ENCODE results near the gene CELA3B.
"Not testable (repeated sequence)": the region's sequence is repeated elsewhere in the genome, so short reads cannot be mapped to it uniquely, and the experiment has no call there.

Gene CELA3B

GRCh38 chr1:21955058-21955457 lies 21.8 kb upstream of the CELA3B start:
- H3K4me3 ChIP-seq = no peak overlapping the region
- no peaks in the 10 kb centered on the region for H3K27me3 ChIP-seq (ENCODE audit: low read depth)
- no peak for DNase-seq (ENCODE audit: low spot score in 2 of 2)
- no peaks in the 10 kb centered on the region for H3K4me1 ChIP-seq
- in situ Hi-C loops (cut with MboI; ENCODE audit: low sequenced_read_pairs) = loop anchor here (10.0 kb wide), 1 partner anchor 250 kb away; no protein-coding TSS in a partner anchor
- no peaks in the 10 kb centered on the region for H3K36me3 ChIP-seq (replicated peaks)
- H3K9me3 ChIP-seq = no peaks in the 10 kb centered on the region

- no peaks in the 10 kb centered on the region for H3K36me3 ChIP-seq (replicated peaks)
- DNase-seq (ENCODE audit: low spot score in 2 of 2) = no peak
- H3K4me1 ChIP-seq = no peaks in the 10 kb centered on the region
- H3K4me3 ChIP-seq = no peak overlapping the region
- no peaks in the 10 kb centered on the region for H3K27me3 ChIP-seq (ENCODE audit: low read depth)
- in situ Hi-C loops (cut with MboI; ENCODE audit: low sequenced_read_pairs) = loop anchor here (10.0 kb wide), 1 partner anchor 251 kb away; no protein-coding TSS in a partner anchor
- no peaks in the 10 kb centered on the region for H3K9me3 ChIP-seq
Observed at GRCh38 chr1:21955501-21956281, 21.1 kb upstream of the CELA3B start.

GRCh38 chr1:21956720-21957552 lies 19.9 kb upstream of the CELA3B start:
- Histone ChIP-seq H3K27me3 (ENCODE audit: low read depth) (no peaks in the 10 kb centered on the region), H3K9me3 (no peaks in the 10 kb centered on the region), H3K4me1 (no peaks in the 10 kb centered on the region), H3K36me3 (replicated peaks) (no peaks in the 10 kb centered on the region), H3K4me3 (no peak overlapping the region)
- DNase-seq (ENCODE audit: low spot score in 2 of 2) = no peak
- in situ Hi-C loops (cut with MboI; ENCODE audit: low sequenced_read_pairs) = loop anchor here (10.0 kb wide), 1 partner anchor 252 kb away; no protein-coding TSS in a partner anchor

- DNase-seq (ENCODE audit: low spot score in 2 of 2) = no peak
- no peaks in the 10 kb centered on the region for H3K27me3 ChIP-seq (ENCODE audit: low read depth)
- H3K4me1 ChIP-seq = no peaks in the 10 kb centered on the region; the same call in 1 of the 2 replicates
- no peak overlapping the region for H3K4me3 ChIP-seq
- in situ Hi-C loops (cut with MboI; ENCODE audit: low sequenced_read_pairs) = no loop called here
- no peaks in the 10 kb centered on the region for H3K9me3 ChIP-seq
- no peaks in the 10 kb centered on the region for H3K36me3 ChIP-seq (replicated peaks)
Observed at GRCh38 chr1:21961337-21961736, 15.5 kb upstream of the CELA3B start.

- Histone ChIP-seq H3K9me3 (no peaks in the 10 kb centered on the region), H3K27me3 (ENCODE audit: low read depth) (no peaks in the 10 kb centered on the region), H3K36me3 (replicated peaks) (no peaks in the 10 kb centered on the region), H3K4me3 (no peak overlapping the region), H3K4me1 (no peaks in the 10 kb centered on the region; the same call in 1 of the 2 replicates)
- in situ Hi-C loops (cut with MboI; ENCODE audit: low sequenced_read_pairs) = no loop called here
- DNase-seq (ENCODE audit: low spot score in 2 of 2) = no peak
Observed at GRCh38 chr1:21961799-21962198, 15.0 kb upstream of the CELA3B start.

GRCh38 chr1:21963477-21964217 lies 13.2 kb upstream of the CELA3B start:
- Histone ChIP-seq H3K36me3 (replicated peaks) (no peaks in the 10 kb centered on the region), H3K9me3 (no peaks in the 10 kb centered on the region), H3K27me3 (ENCODE audit: low read depth) (no peaks in the 10 kb centered on the region), H3K4me1 (no peaks in the 10 kb centered on the region; the same call in 1 of the 2 replicates), H3K4me3 (no peak overlapping the region)
- in situ Hi-C loops (cut with MboI; ENCODE audit: low sequenced_read_pairs) = no loop called here
- DNase-seq (ENCODE audit: low spot score in 2 of 2) = peak; percentile 31 to 87

- no peaks in the 10 kb centered on the region for H3K36me3 ChIP-seq (replicated peaks)
- no peaks in the 10 kb centered on the region for H3K9me3 ChIP-seq
- in situ Hi-C loops (cut with MboI; ENCODE audit: low sequenced_read_pairs) = no loop called here
- H3K4me3 ChIP-seq = no peak overlapping the region
- DNase-seq (ENCODE audit: low spot score in 2 of 2) = no peak
- no peaks in the 10 kb centered on the region; the same call in 1 of the 2 replicates for H3K4me1 ChIP-seq
- no peaks in the 10 kb centered on the region for H3K27me3 ChIP-seq (ENCODE audit: low read depth)
Observed at GRCh38 chr1:21966247-21967000, 10.4 kb upstream of the CELA3B start.

GRCh38 chr1:21967216-21967615 lies 9.6 kb upstream of the CELA3B start:
- in situ Hi-C loops (cut with MboI; ENCODE audit: low sequenced_read_pairs); H3K4me1 ChIP-seq; H3K36me3 ChIP-seq (replicated peaks): not testable (repeated sequence)

GRCh38 chr1:21969066-21969465 lies 7.8 kb upstream of the CELA3B start:
- H3K4me3 ChIP-seq; DNase-seq (ENCODE audit: low spot score in 2 of 2); H3K9me3 ChIP-seq; H3K4me1 ChIP-seq; in situ Hi-C loops (cut with MboI; ENCODE audit: low sequenced_read_pairs); H3K27me3 ChIP-seq (ENCODE audit: low read depth); H3K36me3 ChIP-seq (replicated peaks): not testable (repeated sequence)

More at GRCh38 chr1:21967216-21967615, 9.6 kb upstream of the CELA3B start:
- H3K4me3 ChIP-seq; DNase-seq (ENCODE audit: low spot score in 2 of 2); H3K27me3 ChIP-seq (ENCODE audit: low read depth); H3K9me3 ChIP-seq: not testable (repeated sequence)

- H3K4me1 ChIP-seq; H3K36me3 ChIP-seq (replicated peaks); H3K27me3 ChIP-seq (ENCODE audit: low read depth); in situ Hi-C loops (cut with MboI; ENCODE audit: low sequenced_read_pairs); H3K9me3 ChIP-seq; DNase-seq (ENCODE audit: low spot score in 2 of 2); H3K4me3 ChIP-seq: not testable (repeated sequence)
Observed at GRCh38 chr1:21970523-21970922, 6.3 kb upstream of the CELA3B start.

- H3K27me3 ChIP-seq (ENCODE audit: low read depth); H3K4me1 ChIP-seq; H3K9me3 ChIP-seq; H3K36me3 ChIP-seq (replicated peaks); in situ Hi-C loops (cut with MboI; ENCODE audit: low sequenced_read_pairs); H3K4me3 ChIP-seq; DNase-seq (ENCODE audit: low spot score in 2 of 2): not testable (repeated sequence)
Observed at GRCh38 chr1:21972973-21973441, 3.8 kb upstream of the CELA3B start.

- not testable (repeated sequence) for H3K27me3 ChIP-seq (ENCODE audit: low read depth)
Observed at GRCh38 chr1:21973948-21974347, 2.9 kb upstream of the CELA3B start.

GRCh38 chr1:21974699-21975098 lies 2.1 kb upstream of the CELA3B start:
- H3K9me3 ChIP-seq; in situ Hi-C loops (cut with MboI; ENCODE audit: low sequenced_read_pairs); DNase-seq (ENCODE audit: low spot score in 2 of 2); H3K4me3 ChIP-seq; H3K27me3 ChIP-seq (ENCODE audit: low read depth); H3K4me1 ChIP-seq; H3K36me3 ChIP-seq (replicated peaks): not testable (repeated sequence)

More at GRCh38 chr1:21973948-21974347, 2.9 kb upstream of the CELA3B start:
- H3K4me1 ChIP-seq; DNase-seq (ENCODE audit: low spot score in 2 of 2); H3K9me3 ChIP-seq; in situ Hi-C loops (cut with MboI; ENCODE audit: low sequenced_read_pairs); H3K4me3 ChIP-seq; H3K36me3 ChIP-seq (replicated peaks): not testable (repeated sequence)

Data from HAP-1 (cell line).